Measurements from ENCODE around the gene SSU72.

DNA sequence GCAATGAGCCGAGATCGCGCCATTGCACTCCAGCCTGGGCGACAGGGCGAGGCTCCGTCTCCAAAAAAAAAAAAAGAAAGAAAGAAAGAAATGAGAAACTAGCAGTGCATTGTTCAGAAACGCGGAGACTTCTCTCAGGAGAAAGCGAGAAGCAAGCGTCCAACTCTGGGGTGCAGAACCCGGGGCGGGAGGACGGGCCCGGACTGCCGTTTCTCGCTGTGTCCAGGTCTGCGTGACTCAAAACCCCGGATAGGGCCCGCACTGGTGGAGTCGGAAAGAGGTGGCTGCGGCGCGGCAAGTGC, 40.2 kb upstream of the SSU72 start:
- TF ChIP-seq, protein P1, sequence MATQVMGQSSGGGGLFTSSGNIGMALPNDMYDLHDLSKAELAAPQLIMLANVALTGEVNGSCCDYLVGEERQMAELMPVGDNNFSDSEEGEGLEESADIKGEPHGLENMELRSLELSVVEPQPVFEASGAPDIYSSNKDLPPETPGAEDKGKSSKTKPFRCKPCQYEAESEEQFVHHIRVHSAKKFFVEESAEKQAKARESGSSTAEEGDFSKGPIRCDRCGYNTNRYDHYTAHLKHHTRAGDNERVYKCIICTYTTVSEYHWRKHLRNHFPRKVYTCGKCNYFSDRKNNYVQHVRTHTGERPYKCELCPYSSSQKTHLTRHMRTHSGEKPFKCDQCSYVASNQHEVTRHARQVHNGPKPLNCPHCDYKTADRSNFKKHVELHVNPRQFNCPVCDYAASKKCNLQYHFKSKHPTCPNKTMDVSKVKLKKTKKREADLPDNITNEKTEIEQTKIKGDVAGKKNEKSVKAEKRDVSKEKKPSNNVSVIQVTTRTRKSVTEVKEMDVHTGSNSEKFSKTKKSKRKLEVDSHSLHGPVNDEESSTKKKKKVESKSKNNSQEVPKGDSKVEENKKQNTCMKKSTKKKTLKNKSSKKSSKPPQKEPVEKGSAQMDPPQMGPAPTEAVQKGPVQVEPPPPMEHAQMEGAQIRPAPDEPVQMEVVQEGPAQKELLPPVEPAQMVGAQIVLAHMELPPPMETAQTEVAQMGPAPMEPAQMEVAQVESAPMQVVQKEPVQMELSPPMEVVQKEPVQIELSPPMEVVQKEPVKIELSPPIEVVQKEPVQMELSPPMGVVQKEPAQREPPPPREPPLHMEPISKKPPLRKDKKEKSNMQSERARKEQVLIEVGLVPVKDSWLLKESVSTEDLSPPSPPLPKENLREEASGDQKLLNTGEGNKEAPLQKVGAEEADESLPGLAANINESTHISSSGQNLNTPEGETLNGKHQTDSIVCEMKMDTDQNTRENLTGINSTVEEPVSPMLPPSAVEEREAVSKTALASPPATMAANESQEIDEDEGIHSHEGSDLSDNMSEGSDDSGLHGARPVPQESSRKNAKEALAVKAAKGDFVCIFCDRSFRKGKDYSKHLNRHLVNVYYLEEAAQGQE (IDR thresholded peaks at IDR 0.05; ENCODE audit: borderline replicate concordance): peak; percentile 39
- TF ChIP-seq, protein P2, sequence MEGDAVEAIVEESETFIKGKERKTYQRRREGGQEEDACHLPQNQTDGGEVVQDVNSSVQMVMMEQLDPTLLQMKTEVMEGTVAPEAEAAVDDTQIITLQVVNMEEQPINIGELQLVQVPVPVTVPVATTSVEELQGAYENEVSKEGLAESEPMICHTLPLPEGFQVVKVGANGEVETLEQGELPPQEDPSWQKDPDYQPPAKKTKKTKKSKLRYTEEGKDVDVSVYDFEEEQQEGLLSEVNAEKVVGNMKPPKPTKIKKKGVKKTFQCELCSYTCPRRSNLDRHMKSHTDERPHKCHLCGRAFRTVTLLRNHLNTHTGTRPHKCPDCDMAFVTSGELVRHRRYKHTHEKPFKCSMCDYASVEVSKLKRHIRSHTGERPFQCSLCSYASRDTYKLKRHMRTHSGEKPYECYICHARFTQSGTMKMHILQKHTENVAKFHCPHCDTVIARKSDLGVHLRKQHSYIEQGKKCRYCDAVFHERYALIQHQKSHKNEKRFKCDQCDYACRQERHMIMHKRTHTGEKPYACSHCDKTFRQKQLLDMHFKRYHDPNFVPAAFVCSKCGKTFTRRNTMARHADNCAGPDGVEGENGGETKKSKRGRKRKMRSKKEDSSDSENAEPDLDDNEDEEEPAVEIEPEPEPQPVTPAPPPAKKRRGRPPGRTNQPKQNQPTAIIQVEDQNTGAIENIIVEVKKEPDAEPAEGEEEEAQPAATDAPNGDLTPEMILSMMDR (IDR thresholded peaks at IDR 0.05; ENCODE audit: poor library complexity, severe bottlenecking): no peak
- TF ChIP-seq EZH2 (IDR thresholded peaks at IDR 0.05; ENCODE audit: borderline replicate concordance, insufficient read depth, low read length, poor library complexity, severe bottlenecking): no peak

All from neural cell (in vitro differentiated cells).